Hematopoietic multipotent progenitor cell treated with erythropoietin and hydrocortisone succinate and interleukin-3 and kit ligand, for 8 days (in vitro differentiated cells): ENCODE results near the gene CADPS2.

Source experiments
- DNase-seq: peaks from one replicate; pipeline ENCODE4 v3.0.0-alpha.2; 2015

The CADPS2 gene

GRCh38 chr7:122430710-122431109, 455.6 kb downstream of the CADPS2 start:
- DNase-seq: no peak

- DNase-seq: no peak
These were observed 456.3 kb downstream of the CADPS2 start for GRCh38 chr7:122429926-122430325.

- no peak for DNase-seq
These were observed 460.5 kb downstream of the CADPS2 start for GRCh38 chr7:122425731-122426130.

- no peak for DNase-seq
These were observed 462.7 kb downstream of the CADPS2 start for GRCh38 chr7:122423591-122423990.

- no peak for DNase-seq
These were observed 469.9 kb downstream of the CADPS2 start for GRCh38 chr7:122416336-122416735.

- no peak for DNase-seq
These were observed 470.8 kb downstream of the CADPS2 start for GRCh38 chr7:122415510-122415909.

GRCh38 chr7:122413339-122413738, 472.9 kb downstream of the CADPS2 start:
- no peak for DNase-seq

- DNase-seq: no peak
These were observed 473.4 kb downstream of the CADPS2 start for GRCh38 chr7:122412883-122413282.

- DNase-seq: no peak
These were observed 473.8 kb downstream of the CADPS2 start for GRCh38 chr7:122412441-122412840.

GRCh38 chr7:122407195-122407594, 479.1 kb downstream of the CADPS2 start:
- no peak for DNase-seq

- no peak for DNase-seq
These were observed 483.1 kb downstream of the CADPS2 start for GRCh38 chr7:122403113-122403512.

GRCh38 chr7:122402235-122402634, 484.0 kb downstream of the CADPS2 start:
- no peak for DNase-seq

GRCh38 chr7:122397381-122397780, 488.9 kb downstream of the CADPS2 start:
- DNase-seq: no peak

GRCh38 chr7:122394512-122394911, 491.7 kb downstream of the CADPS2 start:
- no peak for DNase-seq

- no peak for DNase-seq
These were observed 501.7 kb downstream of the CADPS2 start for GRCh38 chr7:122384528-122384927.

GRCh38 chr7:122383934-122384333, 502.3 kb downstream of the CADPS2 start:
- DNase-seq: no peak

- no peak for DNase-seq
These were observed 505.3 kb downstream of the CADPS2 start for GRCh38 chr7:122380992-122381391.

- DNase-seq: no peak
These were observed 506.8 kb downstream of the CADPS2 start for GRCh38 chr7:122379491-122379890.

- DNase-seq: no peak
These were observed 516.5 kb downstream of the CADPS2 start for GRCh38 chr7:122369756-122370155.

- DNase-seq: no peak
These were observed 521.4 kb downstream of the CADPS2 start for GRCh38 chr7:122364761-122365280.

- no peak for DNase-seq
These were observed 523.1 kb downstream of the CADPS2 start for GRCh38 chr7:122363144-122363543.

- DNase-seq: no peak
These were observed 523.8 kb downstream of the CADPS2 start for GRCh38 chr7:122362473-122362872.

GRCh38 chr7:122354656-122355055, 531.6 kb downstream of the CADPS2 start:
- DNase-seq: no peak

GRCh38 chr7:122352454-122352853, 533.8 kb downstream of the CADPS2 start:
- DNase-seq: no peak

- no peak for DNase-seq
These were observed 535.6 kb downstream of the CADPS2 start for GRCh38 chr7:122350701-122351100.

GRCh38 chr7:122344303-122344620, 542.0 kb downstream of the CADPS2 start:
- DNase-seq: no peak
